GM12878 (cell line): ENCODE results near the gene NOD2. TPM values are rescaled to one million over a fixed set of nuclear protein-coding genes. Genes with fewer than 3 reads are reported as not detected.

Source experiments
- CHD2 ChIP-seq: IDR thresholded peaks from 2 replicates; pipeline ENCODE4 v1.6.1; 2011; ENCODE audit warnings: low read depth, low read length, improper control_type of control experiment, borderline replicate concordance
- EED ChIP-seq: sonication (generic); IDR thresholded peaks from 2 replicates; pipeline ENCODE4 v1.6.1; 2016; ENCODE audit warnings: antibody characterized with exemption, low read depth
- EP300 ChIP-seq, 2 experiments: fragments of 150-350 bp in 1 of 2; IDR thresholded peaks; 2 replicates each; pipeline ENCODE4 v1.6.1; 2011 to 2012; ENCODE audit warnings: low read depth in 2 of 2, low read length in 2 of 2, borderline replicate concordance in 1 of 2, improper control_type of control experiment in 1 of 2, inconsistent platforms in 1 of 2; ENCODE audit not compliant: control insufficient read depth in 1 of 2
- FOXM1 ChIP-seq: IDR thresholded peaks from 2 replicates; pipeline ENCODE4 v1.6.1; 2012; ENCODE audit warnings: low read depth, mild to moderate bottlenecking, inconsistent platforms, low read length, moderate library complexity
- MAX ChIP-seq: IDR thresholded peaks from 2 replicates; pipeline ENCODE4 v1.6.1; 2012; ENCODE audit warnings: low read depth, low read length, improper control_type of control experiment
- MXI1 ChIP-seq: fragments of 150-350 bp; IDR thresholded peaks from 2 replicates; pipeline ENCODE4 v1.6.1; 2011; ENCODE audit warnings: low read depth, mild to moderate bottlenecking, inconsistent platforms, low read length, improper control_type of control experiment
- RAD51 ChIP-seq: fragments of 450-650 bp; IDR thresholded peaks from 2 replicates; pipeline ENCODE4 v1.6.1; 2016; ENCODE audit warnings: moderate library complexity, mild to moderate bottlenecking, inconsistent platforms
- SP1 ChIP-seq: IDR thresholded peaks from one replicate; pipeline ENCODE4 v1.6.1; 2011; ENCODE audit warnings: low read depth, low read length
- SREBF2 ChIP-seq: IDR thresholded peaks from 2 replicates; pipeline ENCODE4 v1.6.1; 2012; ENCODE audit warnings: mild to moderate bottlenecking, low read length
- USF1 ChIP-seq: IDR thresholded peaks from 2 replicates; pipeline ENCODE4 v1.6.1; 2011; ENCODE audit warnings: borderline replicate concordance, low read depth, mild to moderate bottlenecking, moderate library complexity, mixed read lengths, low read length; ENCODE audit not compliant: insufficient read depth; ENCODE audit errors: extremely low read length
- USF2 ChIP-seq: IDR thresholded peaks from 2 replicates; pipeline ENCODE4 v1.6.1; 2011; ENCODE audit warnings: low read depth, low read length, improper control_type of control experiment, borderline replicate concordance
- ZBTB4 ChIP-seq: fragments of 450-650 bp; formaldehyde crosslinking; IDR thresholded peaks from 2 replicates; pipeline ENCODE4 v1.4.0; 2022; ENCODE audit warnings: mild to moderate bottlenecking, moderate library complexity
- ZNF687 ChIP-seq: fragments of 450-650 bp; IDR thresholded peaks from 2 replicates; pipeline ENCODE4 v1.6.1; 2017; ENCODE audit warnings: mild to moderate bottlenecking, moderate library complexity
- polyA plus RNA-seq, 11 experiments: library from polyadenylated mRNA; depleted of rRNA in 4 of 11; unstranded in 6 of 11; stranded (reverse) in 5 of 11; fragments of >200 nt; fragmentation: Nextera tagmentation in 4 of 11; fragmentation: Illumina TruSeq in 1 of 11; extraction: Ambion mirVana in 4 of 11; extraction: Trizol in 1 of 11; gene quantifications; 1 replicate in 1 of 11; 2 replicates in 10 of 11; pipeline versions ENCODE4 v1.2.1 to v1.2.3, GENCODE V29; 2011 to 2016; ENCODE audit warnings: inconsistent platforms in 2 of 11, missing spikeins in 2 of 11, low read depth in 1 of 11
- total RNA-seq, 4 experiments: library from RNA; depleted of rRNA in 3 of 4; stranded (reverse); fragments of >200 nt in 3 of 4; fragmentation: Illumina TruSeq in 1 of 4; extraction: Trizol in 1 of 4; gene quantifications; 2 replicates each; pipeline versions ENCODE4 v1.2.1 to v1.2.3, GENCODE V29; 2013 to 2021
- TF ChIP-seq, protein P1 (sequence below): IDR thresholded peaks from 2 replicates; pipeline ENCODE4 v1.6.1; 2012; ENCODE audit warnings: mild to moderate bottlenecking, low read depth, low read length

NOD2 gene
- total and polyA plus RNA-seq, 10 of the 15 experiments (the other 5 are each of a cell fraction or from before 2014, with no cell fraction given): 1.0 to 18.6 (median 6.7) TPM

- TF ChIP-seq ZNF687 (peak; percentile 88), MXI1 (peak; percentile 75), SREBF2 (no peak), FOXM1 (no peak), EP300 (IDR thresholded peaks at IDR 0.05; ENCODE audit: borderline replicate concordance in 1 of 2, control insufficient read depth in 1 of 2, low read depth in 2 of 2, low read length in 2 of 2) (peak in 1 of 2 experiments; percentile 30; a peak in 2 of 4 replicates), USF2 (peak; percentile 88), MAX (peak; percentile 69), CHD2 (no peak), USF1 (peak; percentile 87), EED (peak; percentile 4; the same call in 1 of the 2 replicates), SP1 (peak; percentile 53), RAD51 (peak; percentile 97), ZBTB4 (CRISPR knock-in tag) (no peak)
- TF ChIP-seq, protein P1, sequence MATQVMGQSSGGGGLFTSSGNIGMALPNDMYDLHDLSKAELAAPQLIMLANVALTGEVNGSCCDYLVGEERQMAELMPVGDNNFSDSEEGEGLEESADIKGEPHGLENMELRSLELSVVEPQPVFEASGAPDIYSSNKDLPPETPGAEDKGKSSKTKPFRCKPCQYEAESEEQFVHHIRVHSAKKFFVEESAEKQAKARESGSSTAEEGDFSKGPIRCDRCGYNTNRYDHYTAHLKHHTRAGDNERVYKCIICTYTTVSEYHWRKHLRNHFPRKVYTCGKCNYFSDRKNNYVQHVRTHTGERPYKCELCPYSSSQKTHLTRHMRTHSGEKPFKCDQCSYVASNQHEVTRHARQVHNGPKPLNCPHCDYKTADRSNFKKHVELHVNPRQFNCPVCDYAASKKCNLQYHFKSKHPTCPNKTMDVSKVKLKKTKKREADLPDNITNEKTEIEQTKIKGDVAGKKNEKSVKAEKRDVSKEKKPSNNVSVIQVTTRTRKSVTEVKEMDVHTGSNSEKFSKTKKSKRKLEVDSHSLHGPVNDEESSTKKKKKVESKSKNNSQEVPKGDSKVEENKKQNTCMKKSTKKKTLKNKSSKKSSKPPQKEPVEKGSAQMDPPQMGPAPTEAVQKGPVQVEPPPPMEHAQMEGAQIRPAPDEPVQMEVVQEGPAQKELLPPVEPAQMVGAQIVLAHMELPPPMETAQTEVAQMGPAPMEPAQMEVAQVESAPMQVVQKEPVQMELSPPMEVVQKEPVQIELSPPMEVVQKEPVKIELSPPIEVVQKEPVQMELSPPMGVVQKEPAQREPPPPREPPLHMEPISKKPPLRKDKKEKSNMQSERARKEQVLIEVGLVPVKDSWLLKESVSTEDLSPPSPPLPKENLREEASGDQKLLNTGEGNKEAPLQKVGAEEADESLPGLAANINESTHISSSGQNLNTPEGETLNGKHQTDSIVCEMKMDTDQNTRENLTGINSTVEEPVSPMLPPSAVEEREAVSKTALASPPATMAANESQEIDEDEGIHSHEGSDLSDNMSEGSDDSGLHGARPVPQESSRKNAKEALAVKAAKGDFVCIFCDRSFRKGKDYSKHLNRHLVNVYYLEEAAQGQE: no peak
Measured at GRCh38 chr16:50696575-50697420, 3.4 kb downstream of the NOD2 start (continued).
